Breast epithelium (tissue), 3 donors: Measurements from ENCODE around the gene SDC3.

Source experiments
- POLR2A ChIP-seq: fragments of 450-650 bp; IDR thresholded peaks from one replicate; pipeline ENCODE4 v1.6.1; 2016; ENCODE audit warnings: antibody characterized with exemption, mild to moderate bottlenecking, moderate library complexity
- POLR2AphosphoS5 ChIP-seq, 3 donors: sonication (generic); formaldehyde crosslinking; IDR thresholded peaks; one replicate each; pipeline ENCODE4 v1.6.1; 2017; ENCODE audit warnings: antibody characterized with exemption in 3 of 3

DNA sequence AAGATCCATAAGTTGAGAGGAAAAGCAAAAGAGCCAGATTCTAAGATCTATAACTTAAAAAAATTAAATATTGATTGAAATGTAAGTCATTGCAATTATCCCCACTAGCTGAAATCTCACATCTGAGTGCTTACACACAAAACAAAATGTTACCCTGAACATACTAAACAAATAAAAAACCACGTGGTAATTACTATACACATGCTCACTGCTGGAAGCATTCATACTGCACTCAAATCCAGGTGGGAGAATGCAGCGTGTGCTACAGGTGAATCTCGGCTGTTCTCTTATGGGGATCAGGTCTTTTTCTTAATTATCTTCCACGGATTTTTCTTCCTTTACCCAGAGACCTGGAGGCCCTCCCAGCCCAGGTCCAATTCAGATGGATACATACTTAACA, 74.3 kb downstream of the SDC3 start:
- no peak for TF ChIP-seq POLR2AphosphoS5 (IDR thresholded peaks at IDR 0.05)
- TF ChIP-seq POLR2A: no peak
